Measurements from ENCODE around the gene PCDHB11. TPM values are rescaled to one million over a fixed set of nuclear protein-coding genes. Genes with fewer than 3 reads are reported as not detected.
"Not testable (repeated sequence)": the region's sequence is repeated elsewhere in the genome, so short reads cannot be mapped to it uniquely, and the experiment has no call there.

The PCDHB11 gene
- total RNA-seq, 1 donor from 2014 or later: not detected

- H3K36me3 Mint-ChIP-seq (ENCODE audit: low read depth); H3K4me1 Mint-ChIP-seq; DNase-seq; H3K4me3 Mint-ChIP-seq; H3K27me3 Mint-ChIP-seq; H3K27ac Mint-ChIP-seq; intact Hi-C loops (cut with micrococcal nuclease): not testable (repeated sequence)
- peaks cover 19% of the 10 kb centered on the region for H3K9me3 Mint-ChIP-seq
Measured at GRCh38 chr5:141201646-141202045, 2.2 kb downstream of the PCDHB11 start.

- Mint-ChIP-seq H3K4me3 (no peak within 1 kb of the TSS), H3K9me3 (peaks cover 5% of the 10 kb centered on the region), H3K4me1 (no peaks in the 10 kb centered on the region), H3K27ac (no peak within 1 kb of the TSS), H3K36me3 (ENCODE audit: low read depth) (no peaks in the 10 kb centered on the region), H3K27me3 (peaks cover 2% of the 10 kb centered on the region)
- intact Hi-C loops (cut with micrococcal nuclease): no loop called here
- DNase-seq: no peak
Measured at GRCh38 chr5:141208478-141208877, 9.1 kb downstream of the PCDHB11 start, which contains the start of gene PCDHB12. TSS of gene PCDHB12 (plus strand) at chr5:141208719. CDS start at chr5:141208908, 189 bp downstream.

- H3K27me3 Mint-ChIP-seq; H3K27ac Mint-ChIP-seq; H3K4me1 Mint-ChIP-seq; intact Hi-C loops (cut with micrococcal nuclease); H3K4me3 Mint-ChIP-seq; H3K36me3 Mint-ChIP-seq (ENCODE audit: low read depth); DNase-seq: not testable (repeated sequence)
- peaks cover 16% of the 10 kb centered on the region for H3K9me3 Mint-ChIP-seq
Measured at GRCh38 chr5:141210281-141210680, 10.9 kb downstream of the PCDHB11 start.

- H3K27me3 Mint-ChIP-seq; H3K27ac Mint-ChIP-seq; H3K4me3 Mint-ChIP-seq; H3K4me1 Mint-ChIP-seq; DNase-seq; H3K36me3 Mint-ChIP-seq (ENCODE audit: low read depth); intact Hi-C loops (cut with micrococcal nuclease): not testable (repeated sequence)
- peaks cover 16% of the 10 kb centered on the region for H3K9me3 Mint-ChIP-seq
Measured at GRCh38 chr5:141210849-141211248, 11.4 kb downstream of the PCDHB11 start.

- H3K36me3 Mint-ChIP-seq (ENCODE audit: low read depth); H3K27ac Mint-ChIP-seq; intact Hi-C loops (cut with micrococcal nuclease); H3K4me1 Mint-ChIP-seq; DNase-seq; H3K27me3 Mint-ChIP-seq; H3K4me3 Mint-ChIP-seq: not testable (repeated sequence)
- peaks cover 20% of the 10 kb centered on the region for H3K9me3 Mint-ChIP-seq
Measured at GRCh38 chr5:141213656-141214339, 14.4 kb downstream of the PCDHB11 start, which contains the start of gene PCDHB13. TSS of gene PCDHB13 (plus strand) at chr5:141213919. CDS start at chr5:141214124, 205 bp downstream.

GRCh38 chr5:141214583-141214982 is 15.2 kb downstream of the PCDHB11 start:
- intact Hi-C loops (cut with micrococcal nuclease); H3K27me3 Mint-ChIP-seq; H3K4me3 Mint-ChIP-seq; H3K4me1 Mint-ChIP-seq; H3K27ac Mint-ChIP-seq; DNase-seq; H3K36me3 Mint-ChIP-seq (ENCODE audit: low read depth): not testable (repeated sequence)
- peaks cover 23% of the 10 kb centered on the region for H3K9me3 Mint-ChIP-seq

GRCh38 chr5:141215504-141215903 is 16.1 kb downstream of the PCDHB11 start:
- H3K27ac Mint-ChIP-seq; intact Hi-C loops (cut with micrococcal nuclease); DNase-seq; H3K4me1 Mint-ChIP-seq; H3K4me3 Mint-ChIP-seq; H3K36me3 Mint-ChIP-seq (ENCODE audit: low read depth); H3K27me3 Mint-ChIP-seq: not testable (repeated sequence)
- peaks cover 25% of the 10 kb centered on the region for H3K9me3 Mint-ChIP-seq

GRCh38 chr5:141216035-141216434 is 16.6 kb downstream of the PCDHB11 start:
- H3K27me3 Mint-ChIP-seq; H3K4me3 Mint-ChIP-seq; intact Hi-C loops (cut with micrococcal nuclease); DNase-seq; H3K36me3 Mint-ChIP-seq (ENCODE audit: low read depth); H3K4me1 Mint-ChIP-seq; H3K27ac Mint-ChIP-seq: not testable (repeated sequence)
- H3K9me3 Mint-ChIP-seq: peaks cover 25% of the 10 kb centered on the region

GRCh38 chr5:141223112-141223783 is 23.8 kb downstream of the PCDHB11 start, which contains the start of gene PCDHB14:
TSS of gene PCDHB14 (plus strand) at chr5:141223343. CDS start at chr5:141223506, 163 bp downstream.
- Mint-ChIP-seq H3K27me3 (no peaks in the 10 kb centered on the region), H3K36me3 (ENCODE audit: low read depth) (no peaks in the 10 kb centered on the region), H3K4me1 (no peaks in the 10 kb centered on the region), H3K4me3 (no peak within 1 kb of the TSS), H3K9me3 (peaks cover 5% of the 10 kb centered on the region), H3K27ac (no peak within 1 kb of the TSS)
- intact Hi-C loops (cut with micrococcal nuclease): no loop called here
- no peak for DNase-seq

- H3K4me3 Mint-ChIP-seq; intact Hi-C loops (cut with micrococcal nuclease); H3K36me3 Mint-ChIP-seq (ENCODE audit: low read depth): not testable (repeated sequence)
Measured at GRCh38 chr5:141224844-141225243, 25.4 kb downstream of the PCDHB11 start.

GRCh38 chr5:141225421-141225820 is 26.0 kb downstream of the PCDHB11 start:
- H3K9me3 Mint-ChIP-seq; H3K27ac Mint-ChIP-seq; DNase-seq; H3K4me1 Mint-ChIP-seq; H3K27me3 Mint-ChIP-seq; intact Hi-C loops (cut with micrococcal nuclease); H3K36me3 Mint-ChIP-seq (ENCODE audit: low read depth); H3K4me3 Mint-ChIP-seq: not testable (repeated sequence)

More at GRCh38 chr5:141224844-141225243, 25.4 kb downstream of the PCDHB11 start:
- not testable (repeated sequence) for H3K9me3 Mint-ChIP-seq, DNase-seq, H3K4me1 Mint-ChIP-seq, H3K27ac Mint-ChIP-seq, H3K27me3 Mint-ChIP-seq

- Mint-ChIP-seq H3K4me3 (no peak overlapping the region), H3K9me3 (peaks cover 14% of the 10 kb centered on the region), H3K36me3 (ENCODE audit: low read depth) (no peaks in the 10 kb centered on the region), H3K4me1 (no peaks in the 10 kb centered on the region), H3K27ac (no peak overlapping the region), H3K27me3 (peaks cover 3% of the 10 kb centered on the region)
- no peak for DNase-seq
- intact Hi-C loops (cut with micrococcal nuclease): no loop called here
Measured at GRCh38 chr5:141234109-141234667, 34.8 kb downstream of the PCDHB11 start.

GRCh38 chr5:141235922-141236321 is 36.5 kb downstream of the PCDHB11 start:
- H3K27me3 Mint-ChIP-seq; H3K36me3 Mint-ChIP-seq (ENCODE audit: low read depth); DNase-seq; intact Hi-C loops (cut with micrococcal nuclease); H3K27ac Mint-ChIP-seq; H3K4me1 Mint-ChIP-seq; H3K4me3 Mint-ChIP-seq: not testable (repeated sequence)
- peaks cover 19% of the 10 kb centered on the region for H3K9me3 Mint-ChIP-seq

Measured in activated CD4-positive, alpha-beta T cell treated with anti-CD3 and anti-CD28 coated beads, Interleukin-2, amount 10 ng/mL, durations not matched to agents 24 days and 14 days (primary cell).